ENCODE results near the gene FARS2. TPM values are rescaled to one million over a fixed set of nuclear protein-coding genes. Genes with fewer than 3 reads are reported as not detected.

FARS2 gene
- total and polyA plus RNA-seq, 5 experiments from 2014 or later: 13.6 to 39.1 (median 28.1) TPM

- Mint-ChIP-seq H3K4me3 (no peak overlapping the region), H3K4me1 (peaks cover 28 to 70% (median 47%) of the 10 kb centered on the region in 4 donors), H3K27me3 (no peaks in the 10 kb centered on the region), H3K27ac (peak overlapping the region in 1 of 10 donors; percentile 23), H3K36me3 (peaks cover 0 to 4% (median 2%) of the 10 kb centered on the region in 3 donors), H3K9me3 (no peaks in the 10 kb centered on the region)
- DNase-seq (no peak), ATAC-seq (no peak)
- POLR2A ChIA-PET: interaction anchor here (1.0 kb wide), 1 partner anchor 108 kb away, joined by 3 read pairs; no protein-coding TSS in a partner anchor
Observed at GRCh38 chr6:5726976-5727718, 465.8 kb downstream of the FARS2 start.

- H3K4me3 Mint-ChIP-seq: no peak overlapping the region
- no peak for ATAC-seq
- POLR2A ChIA-PET: interaction anchor here (1.0 kb wide), 1 partner anchor 109 kb away, joined by 3 read pairs; no protein-coding TSS in a partner anchor
- peaks cover 0 to 9% (median 3%) of the 10 kb centered on the region in 3 donors for H3K36me3 Mint-ChIP-seq
- H3K27ac Mint-ChIP-seq: peak overlapping the region in 4 of 10 donors; percentile 9 to 86 (median 24)
- H3K9me3 Mint-ChIP-seq: no peaks in the 10 kb centered on the region
- H3K4me1 Mint-ChIP-seq: peaks cover 22 to 56% (median 38%) of the 10 kb centered on the region in 4 donors
- H3K27me3 Mint-ChIP-seq: no peaks in the 10 kb centered on the region
- no peak for DNase-seq
Observed at GRCh38 chr6:5728351-5729079, 467.2 kb downstream of the FARS2 start.

DNA sequence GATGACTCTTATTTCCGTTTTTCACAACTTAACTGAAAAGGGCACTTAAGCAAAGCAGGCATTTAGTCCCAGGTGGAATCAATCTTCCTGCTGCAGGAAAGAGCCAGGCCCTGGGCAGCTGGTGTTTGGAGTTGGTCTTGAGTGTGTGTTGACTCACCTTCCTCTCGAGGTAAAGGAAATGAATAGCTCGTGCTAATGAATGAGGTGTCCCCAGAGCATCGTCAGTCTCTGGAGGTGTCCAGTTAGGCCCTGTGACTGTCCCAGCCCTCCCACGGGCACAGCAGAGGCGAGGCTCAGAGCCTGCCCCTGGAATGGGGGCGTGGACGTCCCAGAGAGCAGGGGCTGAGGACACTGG is 467.7 kb downstream of the FARS2 start:
- H3K4me1 Mint-ChIP-seq: peaks cover 21 to 51% (median 36%) of the 10 kb centered on the region in 4 donors

DNA sequence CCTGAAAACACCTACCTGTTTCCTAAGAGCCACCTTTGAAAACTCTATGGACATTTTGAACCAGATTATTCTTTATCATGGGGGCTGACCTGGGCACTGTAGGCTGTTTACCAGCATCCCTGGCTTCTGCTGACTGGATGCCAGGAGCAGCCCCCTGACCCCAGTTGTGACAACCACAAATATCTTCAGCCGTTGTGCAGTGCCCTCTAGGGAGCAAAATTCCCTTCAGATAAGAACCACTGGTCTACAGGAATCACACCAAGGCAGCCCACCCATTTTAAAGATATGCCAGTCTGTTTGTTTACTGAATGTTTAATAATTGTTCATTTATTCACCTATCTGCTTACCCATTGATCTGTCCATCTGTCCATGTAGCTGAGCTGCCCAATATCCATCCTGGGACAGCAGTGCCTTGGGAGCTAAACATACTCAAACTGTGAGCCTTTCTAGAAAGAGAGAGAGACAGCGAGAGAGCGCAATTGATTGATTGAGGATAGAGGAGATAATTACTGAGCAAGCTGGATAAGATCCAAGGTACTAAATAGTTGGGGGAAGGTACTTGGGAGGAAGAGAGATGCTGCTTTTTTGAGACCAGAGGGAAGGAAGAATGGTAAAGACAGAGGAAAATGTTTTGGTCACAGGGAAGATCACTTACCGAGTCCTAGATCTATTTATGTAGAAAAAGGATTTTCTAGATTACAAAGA is 468.7 kb downstream of the FARS2 start:
- DNase-seq (no peak), ATAC-seq (no peak)
- no peak overlapping the region for H3K4me3 Mint-ChIP-seq
- H3K27me3 Mint-ChIP-seq: no peaks in the 10 kb centered on the region
- POLR2A ChIA-PET: no interaction called here
- H3K4me1 Mint-ChIP-seq: peaks cover 19 to 42% (median 30%) of the 10 kb centered on the region in 4 donors
- no peaks in the 10 kb centered on the region for H3K9me3 Mint-ChIP-seq
- H3K36me3 Mint-ChIP-seq: peaks cover 0 to 9% (median 3%) of the 10 kb centered on the region in 3 donors
- H3K27ac Mint-ChIP-seq: peak overlapping the region in 3 of 10 donors; percentile 5 to 42 (median 35)

More for the DNA sequence above, 467.7 kb downstream of the FARS2 start:
- no peaks in the 10 kb centered on the region for H3K9me3 Mint-ChIP-seq
- DNase-seq (no peak), ATAC-seq (no peak)
- H3K4me3 Mint-ChIP-seq: no peak overlapping the region
- peaks cover 0 to 9% (median 3%) of the 10 kb centered on the region in 3 donors for H3K36me3 Mint-ChIP-seq
- POLR2A ChIA-PET: no interaction called here
- H3K27me3 Mint-ChIP-seq: no peaks in the 10 kb centered on the region
- peak overlapping the region in 3 of 10 donors; percentile 16 to 86 (median 35) for H3K27ac Mint-ChIP-seq

- POLR2A ChIA-PET: no interaction called here
- Mint-ChIP-seq H3K4me3 (no peak overlapping the region), H3K27ac (peak overlapping the region in 1 of 10 donors; percentile 67), H3K27me3 (no peaks in the 10 kb centered on the region), H3K4me1 (peaks cover 17 to 34% (median 28%) of the 10 kb centered on the region in 4 donors), H3K36me3 (peaks cover 0 to 9% (median 3%) of the 10 kb centered on the region in 3 donors), H3K9me3 (no peaks in the 10 kb centered on the region)
- DNase-seq (no peak), ATAC-seq (no peak)
Observed at GRCh38 chr6:5730585-5731263, 469.4 kb downstream of the FARS2 start.

- DNase-seq (no peak), ATAC-seq (no peak)
- POLR2A ChIA-PET: no interaction called here
- peak overlapping the region in 3 of 10 donors; percentile 31 to 67 (median 65) for H3K27ac Mint-ChIP-seq
- H3K4me1 Mint-ChIP-seq: peaks cover 17 to 33% (median 23%) of the 10 kb centered on the region in 4 donors
- H3K36me3 Mint-ChIP-seq: peaks cover 0 to 9% (median 3%) of the 10 kb centered on the region in 3 donors
- H3K27me3 Mint-ChIP-seq: no peaks in the 10 kb centered on the region
- no peak overlapping the region for H3K4me3 Mint-ChIP-seq
- H3K9me3 Mint-ChIP-seq: no peaks in the 10 kb centered on the region
Observed at GRCh38 chr6:5731435-5731834, 470.1 kb downstream of the FARS2 start.

DNA sequence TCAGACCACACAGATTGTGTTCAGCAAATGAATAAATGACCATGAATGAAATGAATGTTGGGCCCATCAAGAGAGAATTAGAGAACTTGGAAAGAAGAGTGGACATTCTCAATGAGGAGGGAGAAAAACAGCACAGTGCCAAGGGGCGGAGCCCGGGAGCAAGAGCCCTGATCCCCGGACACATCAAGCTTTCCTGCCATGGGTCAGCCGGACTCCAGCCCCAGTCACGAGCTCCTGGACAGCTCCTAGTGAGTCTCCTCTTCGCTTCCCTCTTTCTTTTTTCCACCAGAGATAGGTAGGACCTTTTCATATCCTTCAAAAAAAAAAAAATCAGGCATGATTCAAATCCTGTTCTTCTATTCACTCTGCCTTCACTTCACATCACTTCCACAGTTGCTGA is 471.2 kb downstream of the FARS2 start:
- Mint-ChIP-seq H3K27ac (peak overlapping the region in 2 of 10 donors; percentile 16 to 29), H3K4me3 (no peak overlapping the region), H3K4me1 (peaks cover 17 to 32% (median 19%) of the 10 kb centered on the region in 4 donors), H3K36me3 (peaks cover 0 to 9% (median 3%) of the 10 kb centered on the region in 3 donors), H3K27me3 (no peaks in the 10 kb centered on the region), H3K9me3 (no peaks in the 10 kb centered on the region)
- no peak for DNase-seq
- POLR2A ChIA-PET: no interaction called here
- ATAC-seq: no peak

GRCh38 chr6:5736016-5736738 is 474.9 kb downstream of the FARS2 start:
- H3K4me3 Mint-ChIP-seq: no peak overlapping the region
- H3K27ac Mint-ChIP-seq: peak overlapping the region in 1 of 10 donors; percentile 14
- peaks cover 0 to 17% (median 8%) of the 10 kb centered on the region in 4 donors for H3K4me1 Mint-ChIP-seq
- no peaks in the 10 kb centered on the region for H3K9me3 Mint-ChIP-seq
- no peak for ATAC-seq
- no peak for DNase-seq
- H3K36me3 Mint-ChIP-seq: peaks cover 0 to 10% (median 10%) of the 10 kb centered on the region in 3 donors
- POLR2A ChIA-PET: interaction anchor here (0.6 kb wide), 1 partner anchor 69 kb away, joined by 3 read pairs; no protein-coding TSS in a partner anchor
- no peaks in the 10 kb centered on the region for H3K27me3 Mint-ChIP-seq

- peak overlapping the region in 1 of 10 donors; percentile 27 for H3K27ac Mint-ChIP-seq
- H3K27me3 Mint-ChIP-seq: no peaks in the 10 kb centered on the region
- H3K4me1 Mint-ChIP-seq: peaks cover 0 to 14% (median 5%) of the 10 kb centered on the region in 4 donors
- H3K36me3 Mint-ChIP-seq: peaks cover 0 to 10% (median 8%) of the 10 kb centered on the region in 3 donors
- no peak overlapping the region for H3K4me3 Mint-ChIP-seq
- H3K9me3 Mint-ChIP-seq: no peaks in the 10 kb centered on the region
- POLR2A ChIA-PET: no interaction called here
- DNase-seq (no peak), ATAC-seq (no peak)
Observed at GRCh38 chr6:5737460-5737859, 476.1 kb downstream of the FARS2 start.

DNA sequence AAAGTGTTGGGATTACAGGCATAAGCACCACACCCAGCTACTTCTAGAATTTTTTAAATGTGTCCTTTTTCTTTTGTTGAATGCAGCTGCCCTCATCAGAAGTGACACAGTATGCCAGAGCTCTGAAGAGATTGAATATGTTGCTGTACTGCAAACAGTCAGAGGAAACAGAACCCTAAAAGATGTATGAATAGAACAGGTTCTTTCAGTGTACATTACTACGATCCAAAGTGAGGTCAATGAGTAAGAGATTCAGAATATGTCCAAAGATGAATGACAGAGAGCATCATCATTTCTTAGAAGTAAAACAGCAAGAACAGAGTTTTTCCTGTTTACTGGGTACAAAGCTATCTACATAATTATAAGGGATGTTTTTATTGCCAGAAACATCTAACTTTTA is 476.9 kb downstream of the FARS2 start:
- DNase-seq: no peak
- Mint-ChIP-seq H3K4me1 (peaks cover 0 to 16% (median 5%) of the 10 kb centered on the region in 4 donors), H3K27ac (peak overlapping the region in 2 of 10 donors; percentile 11 to 47), H3K9me3 (no peaks in the 10 kb centered on the region), H3K27me3 (no peaks in the 10 kb centered on the region), H3K36me3 (peaks cover 0 to 9% (median 3%) of the 10 kb centered on the region in 3 donors), H3K4me3 (no peak overlapping the region)
- POLR2A ChIA-PET: interaction anchor here (0.6 kb wide), 1 partner anchor 94 kb away, joined by 3 read pairs; no protein-coding TSS in a partner anchor
- ATAC-seq: no peak

DNA sequence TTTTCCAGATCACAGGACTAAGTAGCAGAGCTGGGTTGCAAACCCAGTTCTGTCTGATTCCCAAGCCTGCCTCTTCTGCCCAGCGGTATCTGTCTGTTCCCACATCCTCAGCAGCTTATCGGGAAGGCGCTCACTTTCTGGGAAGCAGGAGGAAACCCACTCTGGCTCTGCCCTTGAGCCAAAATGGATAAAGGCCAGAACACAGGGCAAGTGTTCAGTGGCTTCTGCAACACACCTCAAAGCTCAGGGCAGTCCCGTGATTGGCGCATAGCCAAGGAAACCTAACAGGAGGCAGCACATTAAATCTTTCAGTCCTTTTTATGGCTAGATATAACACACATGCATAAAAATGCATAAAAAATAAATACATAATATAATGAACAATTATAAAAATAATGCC is 483.2 kb downstream of the FARS2 start:
- POLR2A ChIA-PET: no interaction called here
- H3K4me1 Mint-ChIP-seq: peaks cover 0 to 15% (median 11%) of the 10 kb centered on the region in 4 donors
- peaks cover 0 to 2% (median 0%) of the 10 kb centered on the region in 9 donors for H3K9me3 Mint-ChIP-seq
- H3K27me3 Mint-ChIP-seq: no peaks in the 10 kb centered on the region
- no peak overlapping the region for H3K4me3 Mint-ChIP-seq
- peaks cover 0 to 5% (median 4%) of the 10 kb centered on the region in 3 donors for H3K36me3 Mint-ChIP-seq
- DNase-seq (no peak), ATAC-seq (no peak)
- no peak overlapping the region for H3K27ac Mint-ChIP-seq

Measured in naive thymus-derived CD8-positive, alpha-beta T cell (primary cell).